Uterus (tissue), 4 donors: ENCODE results near the gene PACSIN2. TPM values are rescaled to one million over a fixed set of nuclear protein-coding genes. Genes with fewer than 3 reads are reported as not detected.

Experiments used
- DNase-seq, 2 donors: peaks; one replicate each; pipeline ENCODE4 v3.0.0-alpha.2; 2019 to 2020
- H3K27ac ChIP-seq, 2 donors: fragments of 200-600 bp; sonication (generic); 1 replicate in 1 of 2; 2 replicates in 1 of 2; pipeline ENCODE4 v1.5.1; 2016 to 2018
- H3K27me3 ChIP-seq, 2 donors: fragments of 200-600 bp; sonication (generic); one replicate each; pipeline ENCODE4 v1.5.1; 2018 to 2019; ENCODE audit warnings: control low read depth in 1 of 2
- H3K36me3 ChIP-seq, 2 donors: fragments of 200-600 bp; sonication (generic); one replicate each; pipeline ENCODE4 v1.5.1; 2019; ENCODE audit warnings: control low read depth in 1 of 2
- H3K4me1 ChIP-seq, 2 donors: fragments of 200-600 bp; sonication (generic); one replicate each; pipeline ENCODE4 v1.5.1; 2018 to 2019; ENCODE audit warnings: control low read depth in 1 of 2
- H3K4me3 ChIP-seq, 2 donors: fragments of 200-600 bp; sonication (generic); 1 replicate in 1 of 2; 2 replicates in 1 of 2; pipeline ENCODE4 v1.5.1; 2018 to 2019; ENCODE audit warnings: mild to moderate bottlenecking in 1 of 2
- H3K9me3 ChIP-seq, 2 donors: fragments of 200-600 bp; sonication (generic); one replicate each; pipeline ENCODE4 v1.5.1; 2019; ENCODE audit warnings: control low read depth in 1 of 2
- CTCF ChIP-seq, 4 experiments: fragments of 200-600 bp in 2 of 4; fragments of 450-650 bp in 2 of 4; sonication (generic) in 2 of 4; IDR thresholded peaks; one replicate each; pipeline ENCODE4 v1.5.1; 2016 to 2019; ENCODE audit warnings: antibody characterized with exemption in 4 of 4, mild to moderate bottlenecking in 2 of 4, moderate library complexity in 1 of 4
- POLR2A ChIP-seq, 2 donors: fragments of 450-650 bp; IDR thresholded peaks; one replicate each; pipeline ENCODE4 v1.6.1; 2016; ENCODE audit warnings: antibody characterized with exemption in 2 of 2, mild to moderate bottlenecking in 1 of 2, moderate library complexity in 1 of 2
- intact Hi-C: fragments of 100-400 bp; cut with DNase I; formaldehyde crosslinking; loops from one replicate; pipeline ENCODE4 v1.15.1; 2023; ENCODE audit warnings: low total_unique reads
- total RNA-seq, 4 donors: library from RNA; depleted of rRNA in 3 of 4; stranded (reverse); fragments of >200 nt in 3 of 4; gene quantifications; one replicate each; pipeline versions ENCODE4 v1.1.0 to v1.2.4, GENCODE V29; 2014 to 2023
- donor health status: DM: yes; HTN: yes; CAD: no.

Gene PACSIN2
- total RNA-seq, 4 donors from 2014 or later, result 34.4 to 66.1 (median 48.0) TPM

GRCh38 chr22:42878561-42879305 is 136.2 kb downstream of the PACSIN2 start:
- TF ChIP-seq CTCF (IDR thresholded peaks at IDR 0.05) (no peak), POLR2A (IDR thresholded peaks at IDR 0.05) (no peak)
- H3K27me3 ChIP-seq, result no peaks in the 10 kb centered on the region
- DNase-seq, result no peak
- intact Hi-C loops, result no loop called here
- no peak overlapping the region for H3K4me3 ChIP-seq
- H3K27ac ChIP-seq, result no peak overlapping the region
- no peaks in the 10 kb centered on the region for H3K4me1 ChIP-seq
- no peaks in the 10 kb centered on the region for H3K9me3 ChIP-seq
- H3K36me3 ChIP-seq, result no peaks in the 10 kb centered on the region

GRCh38 chr22:42877597-42878340 is 137.2 kb downstream of the PACSIN2 start:
- intact Hi-C loops, result no loop called here
- Histone ChIP-seq H3K27ac (no peak overlapping the region), H3K9me3 (no peaks in the 10 kb centered on the region), H3K27me3 (no peaks in the 10 kb centered on the region), H3K36me3 (no peaks in the 10 kb centered on the region), H3K4me1 (no peaks in the 10 kb centered on the region), H3K4me3 (no peak overlapping the region)
- no peak for DNase-seq
- TF ChIP-seq CTCF (IDR thresholded peaks at IDR 0.05), result no peak
- TF ChIP-seq POLR2A (IDR thresholded peaks at IDR 0.05), result no peak

GRCh38 chr22:42877158-42877557 is 137.8 kb downstream of the PACSIN2 start:
- DNase-seq, result no peak
- H3K4me1 ChIP-seq, result no peaks in the 10 kb centered on the region
- H3K4me3 ChIP-seq, result no peak overlapping the region
- H3K27ac ChIP-seq, result no peak overlapping the region
- H3K9me3 ChIP-seq, result no peaks in the 10 kb centered on the region
- H3K27me3 ChIP-seq, result no peaks in the 10 kb centered on the region
- no peaks in the 10 kb centered on the region for H3K36me3 ChIP-seq
- TF ChIP-seq POLR2A (IDR thresholded peaks at IDR 0.05) (no peak), CTCF (IDR thresholded peaks at IDR 0.05) (no peak)
- intact Hi-C loops, result no loop called here

- no peaks in the 10 kb centered on the region for H3K36me3 ChIP-seq
- no peak overlapping the region for H3K27ac ChIP-seq
- intact Hi-C loops, result no loop called here
- H3K27me3 ChIP-seq, result no peaks in the 10 kb centered on the region
- no peaks in the 10 kb centered on the region for H3K9me3 ChIP-seq
- TF ChIP-seq CTCF (IDR thresholded peaks at IDR 0.05) (no peak), POLR2A (IDR thresholded peaks at IDR 0.05) (no peak)
- H3K4me1 ChIP-seq, result no peaks in the 10 kb centered on the region
- H3K4me3 ChIP-seq, result no peak overlapping the region
- no peak for DNase-seq
These were observed 138.9 kb downstream of the PACSIN2 start for GRCh38 chr22:42876041-42876440.

GRCh38 chr22:42874010-42874409 is 140.9 kb downstream of the PACSIN2 start:
- Histone ChIP-seq H3K4me3 (no peak overlapping the region), H3K27ac (no peak overlapping the region), H3K27me3 (no peaks in the 10 kb centered on the region), H3K4me1 (no peaks in the 10 kb centered on the region), H3K9me3 (no peaks in the 10 kb centered on the region), H3K36me3 (no peaks in the 10 kb centered on the region)
- DNase-seq, result no peak
- intact Hi-C loops, result no loop called here
- TF ChIP-seq CTCF (IDR thresholded peaks at IDR 0.05) (no peak), POLR2A (IDR thresholded peaks at IDR 0.05) (no peak)
